C4-2B (cell line): ENCODE measurements around the gene MED29.

ENCODE experiments used
- H3K27ac ChIP-seq: fragments of 450-650 bp; 2 replicates; pipeline ENCODE4 v1.5.1; 2017
- ZFX ChIP-seq: fragments of 450-650 bp; IDR thresholded peaks from 2 replicates; pipeline ENCODE4 v1.6.1; 2017
- TF ChIP-seq, protein P1 (sequence below): fragments of 450-650 bp; conservative IDR thresholded peaks from 2 replicates; pipeline ENCODE4 v1.5.1; 2017; ENCODE audit warnings: mild to moderate bottlenecking

MED29 gene

DNA sequence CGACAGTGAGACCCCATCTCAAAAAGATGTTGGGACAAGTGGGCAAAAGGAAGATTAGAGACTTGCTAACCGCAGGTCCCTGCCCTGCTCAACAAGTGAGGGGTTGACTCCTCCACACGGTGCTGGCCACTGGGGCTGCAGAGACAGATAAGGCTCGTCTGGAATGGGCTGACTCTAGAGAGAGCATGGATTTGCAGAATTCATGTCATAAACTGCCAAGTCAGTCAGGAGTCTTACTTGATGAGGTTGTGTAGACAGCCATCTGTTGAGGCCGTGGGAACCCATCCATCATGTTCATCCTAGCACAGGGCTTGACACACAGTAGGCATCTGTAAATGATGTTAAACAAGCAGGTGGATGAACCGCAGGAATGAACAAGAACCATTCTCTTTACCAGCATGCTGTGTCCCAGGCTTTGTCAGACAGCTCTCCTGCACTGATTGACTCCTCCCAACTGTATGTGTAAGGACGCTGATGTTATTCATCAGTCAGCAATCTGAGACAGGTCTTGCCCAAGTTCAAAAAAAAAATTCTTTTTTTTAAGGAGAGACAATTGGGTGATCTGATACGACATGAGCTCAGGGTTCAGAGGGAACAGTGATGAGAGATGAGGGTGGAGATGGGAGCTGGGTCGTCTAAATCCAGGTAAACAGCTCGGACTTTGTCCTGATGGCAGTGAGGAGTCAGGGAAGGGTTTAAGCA is 9.1 kb upstream of the MED29 start:
- TF ChIP-seq ZFX = no peak
- TF ChIP-seq, protein P1, sequence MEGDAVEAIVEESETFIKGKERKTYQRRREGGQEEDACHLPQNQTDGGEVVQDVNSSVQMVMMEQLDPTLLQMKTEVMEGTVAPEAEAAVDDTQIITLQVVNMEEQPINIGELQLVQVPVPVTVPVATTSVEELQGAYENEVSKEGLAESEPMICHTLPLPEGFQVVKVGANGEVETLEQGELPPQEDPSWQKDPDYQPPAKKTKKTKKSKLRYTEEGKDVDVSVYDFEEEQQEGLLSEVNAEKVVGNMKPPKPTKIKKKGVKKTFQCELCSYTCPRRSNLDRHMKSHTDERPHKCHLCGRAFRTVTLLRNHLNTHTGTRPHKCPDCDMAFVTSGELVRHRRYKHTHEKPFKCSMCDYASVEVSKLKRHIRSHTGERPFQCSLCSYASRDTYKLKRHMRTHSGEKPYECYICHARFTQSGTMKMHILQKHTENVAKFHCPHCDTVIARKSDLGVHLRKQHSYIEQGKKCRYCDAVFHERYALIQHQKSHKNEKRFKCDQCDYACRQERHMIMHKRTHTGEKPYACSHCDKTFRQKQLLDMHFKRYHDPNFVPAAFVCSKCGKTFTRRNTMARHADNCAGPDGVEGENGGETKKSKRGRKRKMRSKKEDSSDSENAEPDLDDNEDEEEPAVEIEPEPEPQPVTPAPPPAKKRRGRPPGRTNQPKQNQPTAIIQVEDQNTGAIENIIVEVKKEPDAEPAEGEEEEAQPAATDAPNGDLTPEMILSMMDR = no peak
- no peak overlapping the region for H3K27ac ChIP-seq

DNA sequence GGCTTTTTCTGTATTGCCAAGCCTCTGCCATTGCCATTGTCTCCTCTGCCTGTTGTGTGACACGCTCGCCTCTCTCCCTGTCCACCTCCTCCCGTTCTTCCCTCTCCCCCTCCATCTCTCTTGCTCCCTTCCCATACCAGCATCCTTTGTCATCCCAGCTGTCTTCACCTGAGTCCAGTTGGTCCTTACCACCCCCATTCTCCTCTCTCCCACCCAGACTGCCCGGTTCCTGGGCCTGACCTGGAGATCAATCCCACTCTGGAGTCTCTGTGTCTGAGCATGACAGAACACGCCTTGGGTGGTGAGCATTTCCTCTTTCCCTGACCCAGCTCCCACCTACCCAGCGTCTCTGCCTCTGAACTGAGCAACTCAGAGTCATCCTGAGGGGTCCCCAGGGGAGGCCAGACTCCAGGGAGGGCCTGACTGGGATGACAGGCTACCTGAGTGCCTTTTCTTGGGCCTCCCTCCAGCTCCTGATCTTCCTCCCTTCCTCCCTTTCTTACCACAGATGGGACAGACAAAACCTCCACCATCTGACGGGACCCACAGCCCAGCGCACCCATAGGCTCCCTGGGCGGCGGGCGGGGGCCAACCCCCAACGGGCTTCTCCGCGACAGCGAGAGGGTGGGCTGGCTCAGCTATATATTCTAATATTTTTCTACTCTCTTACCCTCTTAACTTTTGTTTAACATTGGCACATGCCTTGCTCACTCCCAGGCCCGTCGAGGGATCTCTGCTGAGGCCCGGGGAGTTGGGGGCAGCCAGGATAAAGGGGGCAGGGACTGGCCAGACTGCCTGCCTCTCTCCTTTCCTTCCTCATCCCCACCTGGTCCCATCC is 8.0 kb upstream of the MED29 start:
- no peak for TF ChIP-seq ZFX
- TF ChIP-seq, protein P1 = no peak
- no peak overlapping the region for H3K27ac ChIP-seq

DNA sequence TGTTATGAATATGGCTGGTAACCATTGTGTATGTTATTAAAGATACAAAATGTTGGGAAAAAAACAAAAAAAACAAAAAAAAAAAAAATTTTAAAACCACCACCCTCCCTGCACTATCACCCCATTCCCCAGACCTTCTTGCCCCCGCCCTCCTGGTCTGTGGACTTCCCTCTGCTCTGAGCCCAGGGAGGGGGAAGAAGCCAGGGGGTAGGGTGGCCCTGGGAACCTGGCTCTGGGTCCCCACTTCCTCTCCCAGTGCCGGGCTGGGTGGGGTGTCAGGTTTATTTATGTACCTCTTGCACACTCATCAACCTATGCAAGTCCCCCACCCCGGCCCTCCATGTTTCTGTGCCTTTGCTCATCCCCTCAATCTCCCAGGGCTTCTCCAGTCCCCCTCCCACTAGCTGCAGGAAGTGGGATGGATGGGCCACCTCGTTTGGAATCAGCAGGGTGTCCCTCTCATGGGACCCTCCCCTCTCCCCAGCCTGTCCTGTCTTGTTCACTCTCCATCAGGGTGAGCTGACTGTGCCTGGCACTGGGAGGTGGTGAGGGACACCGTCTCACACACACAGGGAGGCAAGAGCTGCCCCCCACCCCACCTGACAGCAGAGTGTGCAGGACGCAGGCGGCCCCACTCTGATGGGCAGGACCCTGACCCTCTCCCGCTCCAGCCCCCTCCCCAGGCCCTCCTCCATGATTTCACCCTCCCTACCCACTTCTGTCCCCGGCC is 6.2 kb upstream of the MED29 start:
- no peak overlapping the region for H3K27ac ChIP-seq
- TF ChIP-seq, protein P1 = no peak
- TF ChIP-seq ZFX = no peak

DNA sequence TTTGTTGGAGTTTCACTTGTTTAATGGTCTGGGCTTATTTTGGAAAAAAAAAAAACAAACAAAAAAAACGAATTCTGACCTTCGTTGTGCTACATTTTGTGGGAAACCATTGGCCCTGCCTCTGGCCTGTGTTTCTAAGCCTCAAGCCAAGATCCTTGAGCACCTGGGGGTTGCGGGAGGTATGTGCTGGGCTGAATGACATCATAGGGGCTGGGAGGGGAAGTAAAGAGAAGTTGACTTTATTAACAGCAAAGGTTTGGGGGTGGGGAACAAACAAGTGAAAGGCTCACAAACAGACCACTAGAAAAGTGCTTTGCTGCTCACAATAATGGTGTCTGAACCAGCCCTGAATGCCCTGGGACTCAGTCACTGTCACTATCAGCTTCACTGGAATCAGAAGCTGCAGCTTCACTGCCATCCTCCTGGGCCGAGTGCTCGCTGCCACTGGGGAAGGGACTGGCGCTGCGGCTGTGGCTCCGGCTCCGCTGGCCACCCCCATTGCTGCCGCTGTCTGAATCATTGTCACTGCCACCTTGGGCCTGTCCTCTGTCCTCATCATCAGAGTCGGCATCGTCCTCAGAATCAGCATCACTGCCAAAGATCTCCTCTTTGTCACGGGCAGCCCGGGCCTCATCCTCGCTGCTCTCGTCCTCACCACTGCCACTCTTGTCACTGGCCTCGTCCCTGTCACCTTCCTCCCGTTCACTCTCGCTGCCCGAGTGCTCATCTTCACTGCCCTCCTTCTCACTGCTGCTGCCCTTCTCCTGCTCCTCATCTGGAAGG is 5.4 kb upstream of the MED29 start:
- TF ChIP-seq, protein P1 = no peak
- TF ChIP-seq ZFX = no peak
- no peak overlapping the region for H3K27ac ChIP-seq

DNA sequence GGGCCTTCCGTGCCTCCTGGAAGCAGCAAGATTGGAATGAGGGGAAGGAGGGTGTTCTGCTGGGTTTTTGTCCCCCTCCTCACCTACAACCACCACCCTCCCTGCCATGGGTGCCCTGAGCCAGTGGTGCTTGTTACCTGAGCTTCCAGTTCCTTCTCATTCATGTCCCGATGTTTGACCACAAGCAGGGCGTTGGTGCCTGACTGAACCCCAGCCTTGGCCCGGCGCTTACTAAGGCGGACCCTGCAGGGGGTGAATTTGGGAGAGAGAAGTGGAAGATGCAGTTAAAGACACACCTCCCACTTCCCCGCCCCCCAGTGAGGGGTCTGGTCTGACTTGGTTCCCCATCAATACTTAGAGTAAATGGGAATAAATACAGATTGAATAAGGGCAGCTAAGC is 4.6 kb upstream of the MED29 start:
- H3K27ac ChIP-seq = no peak overlapping the region
- no peak for TF ChIP-seq ZFX
- TF ChIP-seq, protein P1 = no peak

DNA sequence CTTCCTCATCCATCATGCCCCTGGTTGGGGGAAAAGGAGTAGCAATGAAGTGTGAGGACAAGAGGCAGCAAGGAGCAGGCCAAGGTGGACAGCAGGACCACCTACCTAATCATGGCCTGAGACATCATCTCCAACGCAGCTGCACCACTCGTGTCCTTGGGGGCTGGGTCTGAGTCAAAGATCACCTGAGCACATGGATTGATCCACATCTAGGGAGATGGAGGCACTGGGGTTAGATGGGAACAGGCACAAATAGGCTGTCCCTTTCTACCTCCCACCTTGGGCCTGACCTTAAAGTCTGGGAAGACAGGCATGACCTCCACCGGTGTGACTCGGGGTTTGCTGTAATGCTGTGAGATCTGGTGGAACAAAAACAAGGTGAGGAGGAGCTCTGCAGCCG is 2.5 kb upstream of the MED29 start:
- H3K27ac ChIP-seq = no peak overlapping the region
- TF ChIP-seq, protein P1 = no peak
- TF ChIP-seq ZFX = no peak
